ENCODE data around the gene NDST1.

DNA sequence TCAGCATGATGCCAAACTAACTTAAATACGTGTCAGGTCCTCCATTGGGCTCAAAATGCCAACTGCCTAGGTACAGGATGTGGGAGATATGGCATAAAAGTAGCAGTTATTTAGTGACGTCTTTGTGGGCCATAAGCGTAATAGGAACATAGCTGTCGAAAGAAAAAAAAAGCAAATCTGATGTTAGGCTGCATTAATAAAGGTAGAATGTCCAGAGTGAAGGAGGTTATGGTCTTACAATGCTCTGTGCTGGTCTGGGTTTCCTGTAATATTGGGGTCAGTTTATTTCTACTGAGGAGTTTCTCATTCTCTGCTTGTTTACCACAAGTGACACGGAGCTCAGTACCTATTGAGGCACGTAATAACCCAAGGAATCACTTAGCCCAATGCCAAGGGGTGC lies 99.2 kb downstream of the NDST1 start:
- TF ChIP-seq, protein P1, sequence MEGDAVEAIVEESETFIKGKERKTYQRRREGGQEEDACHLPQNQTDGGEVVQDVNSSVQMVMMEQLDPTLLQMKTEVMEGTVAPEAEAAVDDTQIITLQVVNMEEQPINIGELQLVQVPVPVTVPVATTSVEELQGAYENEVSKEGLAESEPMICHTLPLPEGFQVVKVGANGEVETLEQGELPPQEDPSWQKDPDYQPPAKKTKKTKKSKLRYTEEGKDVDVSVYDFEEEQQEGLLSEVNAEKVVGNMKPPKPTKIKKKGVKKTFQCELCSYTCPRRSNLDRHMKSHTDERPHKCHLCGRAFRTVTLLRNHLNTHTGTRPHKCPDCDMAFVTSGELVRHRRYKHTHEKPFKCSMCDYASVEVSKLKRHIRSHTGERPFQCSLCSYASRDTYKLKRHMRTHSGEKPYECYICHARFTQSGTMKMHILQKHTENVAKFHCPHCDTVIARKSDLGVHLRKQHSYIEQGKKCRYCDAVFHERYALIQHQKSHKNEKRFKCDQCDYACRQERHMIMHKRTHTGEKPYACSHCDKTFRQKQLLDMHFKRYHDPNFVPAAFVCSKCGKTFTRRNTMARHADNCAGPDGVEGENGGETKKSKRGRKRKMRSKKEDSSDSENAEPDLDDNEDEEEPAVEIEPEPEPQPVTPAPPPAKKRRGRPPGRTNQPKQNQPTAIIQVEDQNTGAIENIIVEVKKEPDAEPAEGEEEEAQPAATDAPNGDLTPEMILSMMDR (IDR thresholded peaks at IDR 0.05; ENCODE audit: borderline replicate concordance, extremely low read depth, low read length, poor library complexity, severe bottlenecking): no peak
- no peak for TF ChIP-seq EZH2 (IDR thresholded peaks at IDR 0.05; ENCODE audit: borderline replicate concordance, low read depth, low read length, severe bottlenecking)
